NCI-H69 (cell line): ENCODE results near the gene SYMPK.
A peak's percentile ranks its signal among the peaks of the same experiment; 100 is the strongest.

Experiments
- DNase-seq: peaks from one replicate; lab custom pipeline; 2025; lab: John Stamatoyannopoulos, UW

Gene SYMPK

DNA sequence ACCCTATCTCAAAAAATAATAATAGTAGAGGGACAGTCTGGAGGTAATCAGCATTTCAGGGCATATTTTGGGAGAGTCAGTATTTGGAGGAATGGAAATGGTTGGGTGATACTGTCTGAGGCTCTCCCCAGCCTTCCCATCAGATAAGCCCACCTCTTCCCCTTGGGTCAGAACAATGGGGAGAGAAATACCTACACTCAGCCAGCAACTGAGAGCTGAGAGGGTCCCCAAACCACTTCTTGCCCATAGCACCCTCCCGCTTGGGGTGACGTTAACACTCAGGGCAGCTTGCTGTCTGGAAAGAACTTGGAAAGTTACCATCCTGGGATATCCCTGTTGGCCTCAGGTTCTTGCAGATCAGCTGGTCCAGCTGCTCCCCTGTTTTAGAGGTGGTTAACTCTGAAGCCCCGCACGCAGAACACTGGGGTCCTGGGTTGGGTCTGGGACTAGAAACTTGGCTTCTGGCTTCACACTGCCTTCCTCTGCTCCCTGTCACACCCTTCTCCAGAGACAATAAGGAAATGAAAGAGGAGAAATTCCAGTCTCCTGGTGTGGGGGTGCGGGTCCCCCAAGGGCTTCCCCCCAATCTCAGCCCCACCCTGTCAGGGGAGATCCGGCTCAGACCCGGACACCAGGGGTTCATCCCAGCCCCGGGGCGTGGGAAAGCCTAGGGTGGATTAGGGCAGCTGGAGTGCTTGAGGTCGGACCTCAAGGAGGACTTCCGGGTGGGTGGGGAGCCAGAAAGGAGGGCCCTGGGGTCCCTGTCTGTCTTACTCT, 3.6 kb upstream of the SYMPK start:
- no peak for DNase-seq

DNA sequence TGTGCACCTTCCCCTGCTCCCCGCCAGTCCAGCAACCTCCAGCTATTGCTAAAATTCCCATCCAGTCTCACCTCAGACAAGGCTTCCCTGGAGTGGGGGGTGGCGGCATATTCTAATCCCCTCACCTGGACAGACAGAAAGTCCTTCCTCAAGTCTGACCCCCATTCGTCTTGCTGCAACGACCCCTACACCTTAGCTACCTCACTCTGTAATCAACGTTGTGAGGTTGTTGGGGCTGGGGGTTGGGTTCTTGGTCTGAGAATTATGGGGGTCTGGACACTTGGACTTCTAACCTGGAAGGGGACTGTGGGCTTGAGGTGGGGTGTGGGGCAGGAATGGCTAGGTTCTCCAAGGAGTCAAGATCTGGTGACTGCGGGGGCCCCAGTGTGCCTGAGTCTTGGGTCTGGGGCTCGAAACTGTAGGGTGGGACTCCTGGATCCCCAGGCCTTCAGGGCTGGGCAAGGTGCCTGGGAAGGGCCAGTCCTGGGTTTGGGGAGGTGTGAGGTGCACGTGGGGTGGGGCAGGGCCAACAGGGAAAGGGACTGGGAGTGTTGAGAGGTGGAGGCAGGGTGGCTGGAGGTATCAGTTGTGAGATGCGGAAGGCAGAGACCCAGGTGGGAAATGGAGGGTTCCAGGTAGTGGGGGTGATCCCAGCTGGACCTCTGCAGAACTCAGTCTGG, 2.5 kb upstream of the SYMPK start:
- DNase-seq = no peak

DNA sequence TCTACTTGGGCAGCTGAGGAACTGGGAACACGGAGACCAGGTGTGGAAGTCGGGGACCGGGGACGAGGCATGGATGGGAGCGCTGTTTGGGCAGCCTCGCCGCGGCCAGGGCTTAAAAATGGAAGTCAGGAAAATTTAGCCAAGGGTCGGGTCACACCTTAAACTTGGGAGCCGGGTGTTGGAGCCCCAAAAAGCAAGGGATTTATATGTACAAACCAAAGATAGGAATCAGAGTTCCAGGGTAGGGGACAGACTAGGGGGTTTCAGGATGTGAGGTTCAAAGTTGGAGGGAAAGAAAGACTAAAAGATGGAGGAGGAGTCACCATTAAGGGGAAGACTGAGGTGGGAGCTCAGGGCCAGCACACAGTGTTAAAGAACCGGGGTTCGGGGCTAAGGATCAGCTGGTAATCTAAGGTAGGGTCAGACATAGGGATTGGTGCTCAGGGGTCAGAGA, 1.7 kb upstream of the SYMPK start:
- DNase-seq = no peak

DNA sequence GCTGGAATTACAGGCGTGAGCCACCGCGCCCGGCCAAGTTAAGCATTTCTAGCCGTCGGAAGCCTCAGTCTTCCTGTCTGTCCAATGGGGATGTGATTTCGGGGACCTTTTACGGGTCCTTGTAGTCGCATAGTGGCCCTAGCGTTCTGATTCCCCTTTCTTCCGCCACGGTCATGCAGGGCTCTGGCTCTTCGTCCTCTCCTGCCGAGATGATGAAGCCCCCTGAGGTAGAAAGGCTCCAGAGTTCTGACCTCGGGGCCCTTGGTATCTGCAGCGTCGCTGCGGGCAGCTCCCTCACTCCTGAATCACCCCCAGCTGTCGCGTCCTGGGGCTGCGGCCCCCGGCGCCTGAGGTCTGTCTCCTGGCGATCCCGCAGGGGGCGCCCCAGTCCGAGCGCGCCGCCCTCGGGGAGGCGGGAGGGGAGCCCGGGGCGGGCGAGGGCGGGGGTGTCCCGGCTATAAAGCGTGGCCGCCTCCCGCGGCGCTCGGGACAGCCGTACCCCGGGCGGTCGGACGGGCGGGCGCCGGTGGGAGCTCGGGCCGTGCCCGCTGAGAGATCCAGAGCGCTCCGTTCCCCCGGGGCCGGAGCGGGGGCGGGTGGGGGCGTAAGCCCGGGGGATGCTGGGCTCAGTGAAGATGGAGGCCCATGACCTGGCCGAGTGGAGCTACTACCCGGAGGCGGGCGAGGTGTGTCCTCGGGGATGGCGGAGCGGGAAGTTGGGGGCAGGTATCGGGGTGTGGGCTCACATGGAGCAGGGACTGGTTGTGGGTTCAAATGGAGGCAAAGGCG, 1.1 kb upstream of the SYMPK start, which contains the start of gene FOXA3:
Gene FOXA3 (plus strand): TSS at position 487 of the 789 bp plus-strand sequence. CDS start 131 bp downstream, at position 618.
- DNase-seq = peak; percentile 86

DNA sequence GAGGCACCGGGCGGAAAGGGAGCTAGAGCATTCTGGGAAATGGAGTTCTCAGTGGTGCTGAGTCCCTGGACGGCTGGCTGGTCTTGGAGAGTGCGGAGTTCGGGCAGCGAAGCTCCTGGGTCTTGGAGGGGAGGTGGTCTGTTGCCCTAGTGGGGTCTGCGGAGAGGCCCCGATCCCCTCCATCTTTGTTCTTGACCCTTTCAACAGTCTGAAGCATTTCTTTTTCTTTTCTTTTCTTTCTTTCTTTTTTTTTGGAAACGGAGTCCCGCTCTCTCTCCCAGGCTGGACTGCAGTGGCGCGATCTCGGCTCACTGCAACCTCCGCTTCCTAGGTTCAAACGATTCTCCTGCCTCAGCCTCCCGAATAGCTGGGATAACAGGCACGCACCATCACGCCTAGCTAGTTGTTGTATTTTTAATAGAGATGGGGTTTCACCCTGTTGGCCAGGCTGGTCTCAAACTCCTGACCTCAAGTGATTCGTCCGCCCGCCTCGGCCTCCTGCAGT, 440 bp upstream of the SYMPK start:
- DNase-seq = no peak

DNA sequence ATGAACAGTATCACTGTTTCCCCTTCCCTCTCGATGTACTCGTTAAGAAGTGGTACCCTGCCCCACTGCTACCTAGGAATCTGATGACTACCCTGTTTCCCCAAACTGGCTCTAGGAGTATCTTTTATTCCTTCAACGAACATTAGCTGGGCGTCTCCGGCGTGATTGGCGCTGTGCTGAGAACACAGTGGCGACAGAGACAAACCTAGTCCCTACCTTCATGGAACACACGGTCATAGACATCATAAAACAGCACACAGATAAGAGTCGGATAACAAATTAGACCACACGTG, 730 bp downstream of the SYMPK start:
- DNase-seq = no peak

DNA sequence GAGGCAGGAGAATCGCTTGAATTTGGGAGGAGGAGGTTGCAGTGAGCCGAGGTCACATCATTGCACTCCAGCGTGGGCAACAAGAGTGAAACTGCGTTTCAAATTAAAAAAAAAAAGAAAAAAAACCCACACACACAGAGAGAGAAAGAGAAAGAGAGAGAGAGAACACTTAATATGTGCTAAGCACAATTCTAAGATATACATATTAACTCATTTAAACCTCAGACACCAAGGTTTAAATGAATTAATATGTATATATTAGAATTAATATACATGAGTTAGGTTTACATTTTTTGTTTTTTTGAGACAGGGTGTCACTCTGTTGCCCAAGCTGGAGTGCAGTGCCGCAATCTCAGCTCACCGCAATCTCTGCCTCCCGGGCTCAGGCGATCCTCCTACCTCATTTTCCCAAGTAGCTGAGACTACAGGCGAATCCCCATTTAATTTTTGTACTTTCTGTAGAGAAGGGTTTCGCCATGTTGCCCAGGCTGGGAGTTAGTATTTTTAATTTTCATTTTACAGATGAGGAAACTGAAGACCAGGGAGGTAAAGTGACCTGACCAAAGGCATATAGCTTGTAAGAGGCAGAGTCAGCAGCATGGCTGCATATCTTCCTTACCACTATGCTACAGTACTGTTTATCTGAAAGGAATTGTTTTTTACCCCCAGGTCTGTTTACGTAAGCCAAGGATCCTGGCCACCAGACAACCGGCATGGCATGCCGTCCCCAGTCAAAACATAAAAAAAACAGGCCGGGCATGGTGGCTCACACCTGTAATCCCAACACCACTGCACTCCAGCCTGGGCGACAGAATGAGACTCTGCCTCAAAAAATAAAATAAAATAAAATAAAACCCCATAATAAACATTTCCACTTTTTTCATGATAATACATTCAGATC, 2.3 kb downstream of the SYMPK start:
- no peak for DNase-seq

DNA sequence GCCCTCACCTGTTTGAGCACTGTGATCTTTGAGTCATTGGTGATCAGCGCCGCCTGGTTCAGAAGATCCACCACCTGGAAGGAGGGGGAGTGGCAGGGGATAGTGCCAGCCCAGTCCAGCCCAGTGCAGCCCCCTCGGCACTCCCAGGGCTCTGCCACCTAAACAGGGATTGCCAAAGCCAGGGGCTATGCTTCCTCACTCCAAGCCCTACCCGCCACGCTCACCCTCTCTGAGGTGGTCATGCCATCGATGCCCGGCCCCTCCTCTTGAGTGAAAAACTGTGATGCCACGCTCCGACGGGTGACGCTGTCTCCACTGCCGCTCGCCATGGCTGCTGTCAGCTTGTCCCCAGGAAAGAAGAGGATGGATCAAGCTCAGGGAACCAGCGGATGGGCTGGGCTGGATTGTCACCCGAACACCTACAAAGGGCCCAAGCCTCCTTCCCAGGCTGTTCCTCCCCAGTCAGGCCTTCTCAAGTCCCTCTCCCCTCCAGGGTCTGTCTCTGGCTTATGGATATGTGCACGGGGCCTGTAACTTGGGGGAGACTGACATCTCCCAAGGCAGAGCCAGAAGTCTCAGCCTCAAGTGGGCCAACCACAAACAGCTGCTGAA, 8.7 kb downstream of the SYMPK start:
- DNase-seq = no peak

DNA sequence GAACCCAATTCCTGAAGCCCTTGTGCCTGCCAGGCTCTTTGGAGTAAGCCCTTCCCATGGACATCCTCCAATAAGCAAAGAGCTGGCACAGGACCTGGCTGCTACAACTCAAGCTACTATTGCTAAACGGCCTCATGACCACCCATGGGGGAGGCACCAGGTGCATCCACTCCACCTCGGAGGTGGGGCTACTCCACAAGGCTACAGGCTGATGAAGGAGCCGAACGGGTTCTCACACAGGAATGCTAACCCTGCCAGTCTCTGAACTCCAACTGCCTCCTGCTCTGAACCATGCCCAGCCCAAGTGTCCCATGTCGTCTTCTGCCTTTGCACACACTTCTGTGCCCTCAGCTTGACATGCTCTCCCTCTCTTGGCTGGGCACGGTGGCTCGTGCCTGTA, 10.0 kb downstream of the SYMPK start:
- DNase-seq = no peak

DNA sequence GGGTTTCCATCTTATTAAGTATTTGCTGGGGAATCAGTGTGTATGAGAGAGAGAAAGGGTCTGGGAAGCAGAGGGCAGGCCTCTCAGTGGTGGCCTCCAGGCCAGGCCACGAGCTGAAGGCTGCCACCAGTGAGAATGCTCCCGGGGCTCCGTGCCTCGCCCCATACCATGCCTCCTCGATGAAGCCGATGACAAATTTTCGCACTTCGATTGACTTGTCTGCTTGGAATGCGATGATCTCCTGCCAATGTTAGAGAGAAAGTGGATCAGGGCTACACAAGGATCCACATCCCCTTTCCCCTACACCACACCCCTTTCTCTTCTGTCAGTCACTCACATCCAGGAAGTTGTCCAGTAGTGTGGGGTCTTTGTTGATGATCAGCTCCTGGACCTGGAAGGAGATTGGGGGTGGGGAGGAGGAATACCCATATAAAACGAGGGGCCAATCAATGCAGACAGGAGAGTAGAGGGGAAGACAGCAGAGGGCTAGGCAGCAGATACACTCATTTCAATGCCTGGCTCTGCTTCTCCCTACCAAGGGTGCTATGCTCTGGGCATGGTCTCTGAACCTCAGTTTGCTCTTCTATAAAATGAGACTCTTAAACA, 10.7 kb downstream of the SYMPK start:
- DNase-seq = no peak

DNA sequence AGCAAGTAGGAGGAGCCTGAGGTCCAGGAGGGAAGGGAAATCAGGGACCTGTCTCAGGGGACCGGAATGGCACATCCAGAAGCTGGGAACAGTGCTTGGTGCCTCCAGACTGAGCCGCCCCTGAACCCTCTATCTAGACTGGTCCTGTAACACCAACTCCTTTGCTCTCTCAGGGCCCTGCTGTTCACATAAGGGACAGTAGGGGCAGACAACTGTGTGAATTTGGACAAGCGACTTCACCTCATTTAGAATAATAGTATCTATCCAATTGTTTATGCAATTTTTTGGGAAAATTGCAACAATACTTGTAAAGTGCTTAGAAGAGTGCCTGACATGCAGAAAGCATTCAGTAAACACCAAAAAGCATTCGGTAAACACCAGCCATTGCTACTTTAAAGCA, 14.0 kb downstream of the SYMPK start:
- DNase-seq = no peak

DNA sequence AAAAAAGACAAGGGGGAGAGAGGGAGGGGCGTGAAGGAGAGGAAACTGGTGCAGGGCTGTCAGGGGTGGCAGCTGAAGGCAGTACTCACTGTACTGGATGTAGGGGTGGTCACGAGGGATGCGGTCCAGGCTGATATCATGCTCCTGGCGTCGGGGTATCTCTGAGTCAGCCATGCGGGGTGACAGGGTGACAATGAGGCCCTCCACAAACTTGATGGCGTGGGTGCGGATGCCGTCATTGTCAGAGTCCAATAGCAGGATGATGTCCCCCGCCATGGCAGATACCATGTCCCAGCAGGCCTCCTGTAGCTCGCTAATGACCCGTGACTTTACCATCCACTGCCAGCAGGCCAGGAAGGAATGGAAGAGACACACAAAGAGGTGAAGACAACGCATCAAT, 15.3 kb downstream of the SYMPK start:
- DNase-seq = no peak

DNA sequence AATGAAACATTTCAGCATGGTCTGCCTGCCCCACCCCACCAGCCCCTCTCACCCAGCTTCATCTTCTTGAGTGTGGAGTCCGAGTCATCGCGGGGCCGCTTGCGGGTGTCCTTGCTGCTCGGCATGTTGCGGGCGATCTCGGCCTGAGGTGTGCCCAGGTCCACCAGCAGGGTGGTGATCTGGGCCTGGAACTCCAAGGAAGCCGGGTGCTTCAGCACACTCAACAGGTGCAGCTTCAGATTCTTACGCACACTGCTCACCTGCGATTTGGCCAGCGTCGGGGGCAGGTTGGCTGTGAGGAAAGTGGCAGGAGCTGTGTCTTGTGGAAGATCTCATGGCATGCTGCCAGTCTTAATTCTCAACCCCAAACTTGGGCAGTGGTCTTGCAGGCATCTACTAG, 20.7 kb downstream of the SYMPK start:
- DNase-seq = no peak

DNA sequence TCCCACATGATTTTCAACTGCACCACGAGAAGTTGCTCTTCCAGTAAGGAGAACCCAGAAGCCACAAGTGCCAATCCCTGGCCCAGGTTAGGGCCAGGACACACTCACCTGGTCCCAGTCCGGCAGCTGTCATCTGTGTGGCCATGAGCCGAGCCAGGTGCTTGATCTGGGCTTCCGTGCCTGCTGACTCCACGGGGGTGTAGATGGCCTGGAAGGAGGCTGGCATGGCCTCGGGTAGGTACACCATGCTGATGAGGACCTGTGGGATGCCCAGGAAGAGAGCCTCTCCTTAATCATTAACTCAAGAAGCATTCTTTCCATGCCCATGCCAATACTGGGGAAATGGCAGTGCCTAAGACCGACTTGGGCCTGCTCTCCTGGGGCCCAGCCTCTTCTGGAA, 28.0 kb downstream of the SYMPK start:
- no peak for DNase-seq

DNA sequence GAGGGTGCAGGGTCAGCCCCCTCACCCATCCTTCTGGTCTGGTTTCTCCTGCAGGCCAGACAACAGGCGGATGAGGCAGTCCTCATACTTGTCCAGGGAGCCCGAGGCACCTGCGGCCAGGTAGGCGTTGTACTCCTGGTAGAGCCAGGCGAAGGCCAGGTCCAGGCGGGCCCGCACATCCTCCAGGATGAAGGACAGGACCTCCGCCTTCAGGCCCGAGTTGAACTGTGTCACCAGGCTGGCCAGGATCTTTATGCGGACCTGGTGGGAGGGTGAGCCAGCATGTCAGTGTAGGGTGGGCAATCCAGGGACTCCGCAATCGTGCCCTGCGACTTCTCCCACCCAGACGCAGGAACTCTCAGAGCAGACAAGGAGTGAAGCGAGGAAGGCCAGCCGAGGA, 34.0 kb downstream of the SYMPK start:
- DNase-seq = no peak

DNA sequence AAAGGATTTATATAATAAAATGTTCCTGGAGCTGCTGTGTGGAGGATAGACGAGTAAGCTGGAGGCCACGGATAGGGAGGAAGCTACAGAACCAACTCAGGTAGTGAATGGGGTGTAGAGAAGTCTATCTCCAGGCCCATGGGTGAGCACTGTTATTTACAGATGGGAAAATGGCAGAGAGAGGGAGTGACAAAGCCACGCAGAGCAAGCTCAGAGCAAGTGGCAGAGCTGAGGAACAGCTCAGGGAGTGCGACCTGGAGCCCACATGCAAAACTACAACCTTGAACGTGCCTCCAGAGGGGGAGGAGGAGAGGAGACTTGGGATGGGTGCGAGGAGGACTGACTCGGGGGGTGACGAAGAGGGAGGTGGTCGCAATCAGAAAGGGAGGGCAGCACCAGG, 34.4 kb downstream of the SYMPK start:
- DNase-seq = no peak

DNA sequence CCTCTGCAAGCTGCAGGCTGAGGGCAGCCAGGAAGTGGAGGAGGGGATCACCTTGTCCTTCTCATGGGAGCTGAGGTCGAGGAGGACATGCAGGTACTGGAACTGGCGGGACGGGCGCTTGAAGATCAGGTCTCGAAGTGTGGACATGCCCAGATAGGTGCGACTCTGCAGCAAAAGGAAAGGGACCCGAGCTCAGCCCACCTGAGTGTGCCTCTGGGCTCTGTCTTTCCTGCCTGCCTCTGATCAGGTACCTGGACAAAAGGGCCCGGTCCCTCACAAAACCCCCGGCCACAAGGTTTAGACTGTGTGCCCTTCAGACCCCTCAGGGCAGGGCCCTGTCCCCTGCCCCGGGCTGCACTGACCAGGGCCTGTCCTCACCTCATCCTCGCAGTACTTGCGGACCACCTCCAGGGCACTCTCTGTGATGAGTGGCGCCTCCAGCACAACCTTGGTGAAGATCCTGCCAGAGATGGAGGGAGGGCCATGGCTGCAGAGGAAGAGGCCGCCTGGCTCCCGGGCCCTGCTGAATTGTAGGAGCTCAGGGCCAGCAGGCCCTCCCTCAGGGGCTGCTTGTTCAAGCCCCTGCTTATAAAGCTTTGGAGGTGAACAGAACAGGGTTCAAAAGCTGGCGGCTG, 35.4 kb downstream of the SYMPK start:
- DNase-seq = no peak

DNA sequence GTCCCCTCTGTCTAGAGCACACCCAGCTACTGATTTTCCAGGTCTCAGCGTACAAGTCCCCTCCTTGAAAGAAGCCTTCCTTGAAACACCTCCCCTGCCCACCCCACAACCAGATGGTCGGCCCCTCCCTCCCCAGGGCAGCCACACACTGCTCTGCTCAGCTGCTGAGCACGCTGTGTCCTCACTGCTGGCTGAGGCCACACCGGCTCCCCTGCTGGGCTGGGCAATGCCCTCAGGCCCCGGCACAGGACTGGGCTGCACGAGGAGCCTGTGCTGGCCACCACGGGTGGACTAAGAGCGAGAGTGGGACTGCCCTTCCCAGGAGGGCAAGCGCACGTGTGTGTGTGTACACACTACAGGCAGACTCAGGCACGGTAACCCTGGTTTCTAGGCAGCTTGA, 36.0 kb downstream of the SYMPK start:
- DNase-seq = no peak

DNA sequence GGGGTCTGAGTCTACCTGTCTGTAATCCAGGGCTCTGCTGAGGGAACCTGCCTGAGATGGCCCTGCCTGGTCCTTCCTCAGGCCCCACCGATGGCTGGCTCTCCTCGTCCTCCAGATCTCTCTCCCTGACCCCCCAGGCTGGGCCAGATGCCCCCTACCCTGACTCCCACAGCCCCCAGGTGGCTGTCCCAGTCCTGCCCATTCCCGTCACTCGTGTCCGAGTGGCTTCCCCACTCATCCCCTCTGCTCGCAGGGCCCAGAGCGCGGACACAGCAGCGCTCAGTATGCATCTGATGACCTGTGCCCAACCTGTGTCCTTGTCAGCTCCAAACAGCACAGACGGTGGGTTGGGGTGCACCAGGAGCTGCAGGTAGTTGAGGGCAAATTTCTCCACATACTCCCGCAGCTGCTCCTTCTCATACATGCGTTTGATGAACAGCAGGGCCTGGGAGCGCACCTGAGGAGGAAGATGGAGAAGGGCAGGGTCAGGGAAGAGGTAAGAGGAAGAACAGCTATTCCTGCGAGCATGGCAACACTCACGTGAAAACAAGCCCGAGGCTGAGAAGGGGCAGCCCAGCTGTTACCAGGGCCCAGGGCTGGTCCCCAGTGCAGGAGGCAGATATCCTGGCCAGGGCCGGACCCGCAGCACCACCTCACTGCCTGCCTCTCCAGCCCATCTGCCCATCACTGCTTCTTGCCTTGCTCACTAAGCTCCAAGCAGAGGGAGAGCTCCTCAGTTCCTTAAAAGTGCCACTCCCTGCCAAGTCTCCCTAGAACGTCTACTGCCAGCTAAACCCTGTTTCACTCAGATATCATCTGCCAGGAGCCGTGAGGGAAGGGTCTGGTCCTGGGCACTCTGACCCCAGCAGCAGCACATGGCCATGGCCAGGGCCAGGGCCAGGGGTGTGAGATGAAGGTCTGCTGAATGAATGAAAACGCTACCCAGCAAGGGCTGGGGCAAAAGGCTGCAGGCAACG, 36.7 kb downstream of the SYMPK start:
- DNase-seq = no peak
